Activated T-helper 17 cell treated with anti-CD3 and anti-CD28 coated beads, Interleukin-2, amount 50 U/mL, for 72 hours (primary cell): Measurements from ENCODE around the gene DPCD. TPM values are rescaled to one million over a fixed set of nuclear protein-coding genes. Genes with fewer than 3 reads are reported as not detected.
"Not testable (repeated sequence)": the region's sequence is repeated elsewhere in the genome, so short reads cannot be mapped to it uniquely, and the experiment has no call there.

Source experiments
- ATAC-seq: fragments of 150-1000 bp; cut with Tn5 transposase; replicated peaks from 2 replicates; pipeline ENCODE4 v1.10.0; 2021; ENCODE audit warnings: mild to moderate bottlenecking, moderate library complexity
- H3K27ac Mint-ChIP-seq: one replicate; pipeline ENCODE4 v1.8.0; 2022; ENCODE audit warnings: mixed read lengths
- H3K27me3 Mint-ChIP-seq: one replicate; pipeline ENCODE4 v1.8.0; 2022; ENCODE audit warnings: mixed read lengths
- H3K36me3 Mint-ChIP-seq: one replicate; pipeline ENCODE4 v1.8.0; 2022; ENCODE audit warnings: low read depth, mild to moderate bottlenecking, mixed read lengths
- H3K4me1 Mint-ChIP-seq: one replicate; pipeline ENCODE4 v1.8.0; 2022; ENCODE audit warnings: mixed read lengths
- H3K4me3 Mint-ChIP-seq: one replicate; pipeline ENCODE4 v1.8.0; 2022; ENCODE audit warnings: mild to moderate bottlenecking, mixed read lengths
- H3K9me3 Mint-ChIP-seq: one replicate; pipeline ENCODE4 v1.8.0; 2022; ENCODE audit warnings: mixed read lengths
- total RNA-seq, 2 donors: library from RNA; stranded (reverse); gene quantifications; one replicate each; pipeline ENCODE4 v1.2.3, GENCODE V29; 2022

The DPCD gene
- total RNA-seq, 2 donors from 2014 or later, result 10.6 to 19.2 TPM

- H3K27me3 Mint-ChIP-seq, result no peaks in the 10 kb centered on the region
- ATAC-seq, result no peak
- H3K27ac Mint-ChIP-seq, result peak overlapping the region; percentile 73
Observed at GRCh38 chr10:101616415-101617101, 28.4 kb downstream of the DPCD start.

GRCh38 chr10:101617102-101617823, 29.1 kb downstream of the DPCD start:
- peaks cover 49% of the 10 kb centered on the region for H3K36me3 Mint-ChIP-seq
- H3K4me3 Mint-ChIP-seq, result no peak overlapping the region
- no peaks in the 10 kb centered on the region for H3K9me3 Mint-ChIP-seq
- no peaks in the 10 kb centered on the region for H3K27me3 Mint-ChIP-seq
- peak overlapping the region; percentile 73 for H3K27ac Mint-ChIP-seq
- no peaks in the 10 kb centered on the region for H3K4me1 Mint-ChIP-seq
- ATAC-seq, result no peak

More at GRCh38 chr10:101616415-101617101, 28.4 kb downstream of the DPCD start:
- Mint-ChIP-seq H3K36me3 (peaks cover 45% of the 10 kb centered on the region), H3K4me1 (no peaks in the 10 kb centered on the region), H3K4me3 (no peak overlapping the region), H3K9me3 (no peaks in the 10 kb centered on the region)

DNA sequence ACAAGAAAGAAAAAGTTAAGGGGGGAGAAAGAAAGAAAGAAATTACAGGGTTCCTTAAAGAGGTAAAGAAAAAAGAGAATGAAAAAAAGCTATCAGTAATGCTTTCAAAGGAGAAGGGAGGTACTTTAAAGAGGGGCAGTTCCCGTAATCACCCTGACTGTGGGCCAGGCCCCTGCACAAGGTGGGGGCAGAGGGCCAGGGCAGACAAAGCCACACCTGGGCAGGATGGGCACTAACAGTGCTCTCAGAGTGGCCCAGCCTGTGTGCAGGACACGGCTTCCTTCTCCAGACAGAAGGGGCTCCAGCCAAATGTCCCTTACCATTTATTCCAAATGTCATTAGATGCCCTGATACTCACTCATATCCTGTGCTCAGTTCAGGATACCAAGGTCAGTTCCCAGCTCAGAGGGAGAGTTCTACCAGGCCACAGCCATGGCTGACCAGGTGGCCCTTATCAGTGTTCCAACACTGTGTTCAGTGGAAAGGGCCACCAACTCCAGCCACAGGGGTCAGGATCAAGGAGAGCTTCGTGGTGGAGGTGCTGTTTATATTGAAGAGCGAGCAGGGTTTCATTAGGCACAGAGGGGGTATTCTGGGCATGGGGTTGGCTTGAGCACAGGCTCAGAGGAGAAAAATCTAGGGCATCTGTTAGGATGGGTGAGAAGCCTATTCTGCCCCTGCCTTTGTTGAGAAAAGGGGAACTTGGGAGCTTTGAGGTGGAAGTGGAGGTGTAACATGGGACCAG, 29.9 kb downstream of the DPCD start:
- Mint-ChIP-seq H3K4me3 (no peak overlapping the region), H3K27ac (peak overlapping the region; percentile 73), H3K9me3 (no peaks in the 10 kb centered on the region), H3K36me3 (peaks cover 56% of the 10 kb centered on the region), H3K27me3 (no peaks in the 10 kb centered on the region), H3K4me1 (no peaks in the 10 kb centered on the region)
- no peak for ATAC-seq

GRCh38 chr10:101618871-101619270, 30.8 kb downstream of the DPCD start:
- Mint-ChIP-seq H3K4me3 (no peak overlapping the region), H3K9me3 (no peaks in the 10 kb centered on the region), H3K27me3 (no peaks in the 10 kb centered on the region), H3K4me1 (no peaks in the 10 kb centered on the region), H3K36me3 (peaks cover 64% of the 10 kb centered on the region), H3K27ac (peak overlapping the region; percentile 46)
- no peak for ATAC-seq

GRCh38 chr10:101619983-101620382, 31.9 kb downstream of the DPCD start:
- no peaks in the 10 kb centered on the region for H3K27me3 Mint-ChIP-seq
- no peak for ATAC-seq
- H3K27ac Mint-ChIP-seq, result peak overlapping the region; percentile 62
- no peak overlapping the region for H3K4me3 Mint-ChIP-seq
- H3K36me3 Mint-ChIP-seq, result peaks cover 74% of the 10 kb centered on the region
- no peaks in the 10 kb centered on the region for H3K9me3 Mint-ChIP-seq
- no peaks in the 10 kb centered on the region for H3K4me1 Mint-ChIP-seq

DNA sequence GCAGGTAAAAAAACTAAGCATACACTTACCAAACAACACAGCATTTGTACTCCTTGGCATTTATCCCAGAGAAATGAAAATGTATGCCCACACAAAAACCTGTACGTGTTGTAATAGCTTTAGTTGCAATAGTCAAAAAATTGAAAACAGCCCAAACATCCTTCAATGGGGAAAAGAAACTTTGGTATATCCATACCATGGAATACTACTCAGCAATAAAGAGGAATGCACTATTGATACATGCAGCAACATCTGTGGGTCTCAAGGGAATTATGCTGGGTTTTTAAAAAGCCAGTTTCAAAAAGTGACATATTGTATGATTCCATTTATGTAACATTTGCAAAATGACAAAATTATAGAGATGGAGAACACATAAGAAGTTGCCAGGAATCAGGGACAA, 35.4 kb downstream of the DPCD start:
- no peaks in the 10 kb centered on the region for H3K27me3 Mint-ChIP-seq
- peaks cover 51% of the 10 kb centered on the region for H3K36me3 Mint-ChIP-seq
- H3K4me1 Mint-ChIP-seq, result peaks cover 4% of the 10 kb centered on the region
- H3K27ac Mint-ChIP-seq, result no peak overlapping the region
- no peak for ATAC-seq
- H3K9me3 Mint-ChIP-seq, result no peaks in the 10 kb centered on the region
- no peak overlapping the region for H3K4me3 Mint-ChIP-seq

- Mint-ChIP-seq H3K4me1 (peaks cover 4% of the 10 kb centered on the region), H3K27ac (no peak overlapping the region), H3K27me3 (no peaks in the 10 kb centered on the region), H3K9me3 (no peaks in the 10 kb centered on the region), H3K36me3 (peaks cover 51% of the 10 kb centered on the region), H3K4me3 (no peak overlapping the region)
- ATAC-seq, result no peak
Observed at GRCh38 chr10:101624526-101625102, 36.5 kb downstream of the DPCD start.

DNA sequence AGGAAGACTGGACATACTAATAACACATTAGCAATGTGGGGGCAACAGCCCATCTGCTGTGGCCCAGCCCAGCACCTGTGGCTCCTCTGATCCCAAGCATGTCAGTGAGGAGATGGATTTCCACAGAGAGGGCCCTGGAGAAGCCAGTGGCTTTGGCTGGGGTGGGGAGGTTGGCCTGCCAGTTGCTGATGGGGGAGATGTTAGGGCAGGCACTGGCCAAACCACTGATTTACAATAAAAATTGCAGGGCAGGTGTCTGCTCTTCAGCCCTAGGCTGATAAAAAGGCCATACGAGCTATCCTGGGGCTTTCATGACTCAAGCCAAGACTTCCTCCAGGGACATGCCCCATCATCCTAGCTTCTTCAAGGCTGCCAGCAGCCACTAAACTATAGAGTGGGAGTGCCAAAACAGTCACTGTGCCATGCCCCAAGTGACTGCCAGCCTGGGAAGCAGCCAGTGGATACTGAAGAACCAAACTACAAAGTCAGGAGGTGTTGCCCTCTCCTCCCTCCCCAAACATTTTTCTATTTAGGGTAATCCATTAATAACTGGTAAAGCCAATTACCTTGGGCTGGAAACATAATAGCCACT, 37.8 kb downstream of the DPCD start:
- Mint-ChIP-seq H3K27ac (peak overlapping the region; percentile 6), H3K4me1 (peaks cover 9% of the 10 kb centered on the region), H3K4me3 (no peak overlapping the region), H3K36me3 (peaks cover 47% of the 10 kb centered on the region), H3K27me3 (no peaks in the 10 kb centered on the region), H3K9me3 (no peaks in the 10 kb centered on the region)
- ATAC-seq, result no peak

GRCh38 chr10:101629837-101630632, 41.9 kb downstream of the DPCD start:
- Mint-ChIP-seq H3K4me1 (peaks cover 17% of the 10 kb centered on the region), H3K9me3 (no peaks in the 10 kb centered on the region), H3K36me3 (peaks cover 38% of the 10 kb centered on the region), H3K27ac (no peak overlapping the region), H3K27me3 (no peaks in the 10 kb centered on the region), H3K4me3 (no peak overlapping the region)
- no peak for ATAC-seq

DNA sequence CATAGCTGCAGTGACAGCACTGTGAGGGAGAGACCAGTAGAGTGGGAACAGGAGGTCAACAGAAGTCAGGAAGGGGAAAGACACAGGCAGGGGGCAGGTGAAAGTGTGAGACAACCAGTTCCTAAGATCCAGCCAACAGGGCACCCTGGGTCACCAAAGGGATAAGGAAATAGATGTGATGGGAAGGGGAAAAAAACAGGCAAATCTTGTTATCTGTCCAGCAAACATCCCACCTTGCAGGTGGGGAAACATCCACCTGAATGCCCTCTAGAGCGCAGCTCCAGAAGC, 42.5 kb downstream of the DPCD start:
- Mint-ChIP-seq H3K9me3 (no peaks in the 10 kb centered on the region), H3K4me3 (no peak overlapping the region), H3K27ac (no peak overlapping the region), H3K36me3 (peaks cover 42% of the 10 kb centered on the region), H3K4me1 (peaks cover 17% of the 10 kb centered on the region), H3K27me3 (no peaks in the 10 kb centered on the region)
- ATAC-seq, result no peak

- peaks cover 53% of the 10 kb centered on the region for H3K36me3 Mint-ChIP-seq
- no peak for ATAC-seq
Observed at GRCh38 chr10:101631821-101632475, 43.8 kb downstream of the DPCD start.

GRCh38 chr10:101633510-101633909, 45.4 kb downstream of the DPCD start:
- H3K4me1 Mint-ChIP-seq, result peaks cover 13% of the 10 kb centered on the region
- ATAC-seq, H3K27ac Mint-ChIP-seq, H3K9me3 Mint-ChIP-seq, H3K27me3 Mint-ChIP-seq, H3K4me3 Mint-ChIP-seq: not testable (repeated sequence)
- H3K36me3 Mint-ChIP-seq, result peaks cover 66% of the 10 kb centered on the region

More at GRCh38 chr10:101631821-101632475, 43.8 kb downstream of the DPCD start:
- Mint-ChIP-seq H3K4me1 (peaks cover 17% of the 10 kb centered on the region), H3K9me3 (no peaks in the 10 kb centered on the region), H3K4me3 (no peak overlapping the region), H3K27ac (peak overlapping the region; percentile 61), H3K27me3 (no peaks in the 10 kb centered on the region)

GRCh38 chr10:101639141-101639900, 51.2 kb downstream of the DPCD start:
- Mint-ChIP-seq H3K27ac (peak overlapping the region; percentile 17), H3K36me3 (peaks cover 60% of the 10 kb centered on the region), H3K4me3 (no peak overlapping the region), H3K9me3 (no peaks in the 10 kb centered on the region), H3K4me1 (no peaks in the 10 kb centered on the region), H3K27me3 (no peaks in the 10 kb centered on the region)
- ATAC-seq, result no peak
